AG04449 (cell line): ENCODE measurements around the gene RCAN3.

Experiments
- CTCF ChIA-PET: fragments of 350-600 bp; formaldehyde crosslinking; extraction: SDS; loops from one replicate; lab custom pipeline; 2021; ENCODE audit warnings: antibody characterized with exemption; lab: Yijun Ruan, JAX
- POLR2A ChIA-PET: fragments of 400-600, 350-600 bp; formaldehyde crosslinking; extraction: SDS; loops from one replicate; lab custom pipeline; 2020; ENCODE audit warnings: antibody characterized with exemption, inconsistent platforms; lab: Yijun Ruan, JAX
- DNase-seq: peaks from one replicate; pipeline ENCODE4 v3.0.0-alpha.2; 2010; ENCODE audit warnings: low read depth, low spot score
- H3K4me3 ChIP-seq: 2 replicates; pipeline ENCODE4 v1.5.1; 2011; ENCODE audit warnings: low read depth, mild to moderate bottlenecking, control low read depth, low read length
- CTCF ChIP-seq: IDR thresholded peaks from one replicate; pipeline ENCODE4 v1.5.1; 2011; ENCODE audit warnings: mild to moderate bottlenecking, moderate library complexity, low read length, control low read depth, inconsistent platforms; ENCODE audit not compliant: insufficient read depth; ENCODE audit errors: missing control alignments

RCAN3 gene

GRCh38 chr1:24500448-24501048 is 2.1 kb upstream of the RCAN3 start:
- TF ChIP-seq CTCF: no peak
- POLR2A ChIA-PET: no interaction called here
- no peak for DNase-seq
- H3K4me3 ChIP-seq: no peak overlapping the region
- CTCF ChIA-PET: interaction anchor here (1.3 to 1.8 kb wide), 3 partner anchors 12 to 135 kb away, joined by 3 to 7 read pairs (median 6); no protein-coding TSS in a partner anchor

GRCh38 chr1:24501371-24502064 is 1.1 kb upstream of the RCAN3 start:
- no peak for TF ChIP-seq CTCF
- POLR2A ChIA-PET: interaction anchor here (0.6 to 1.1 kb wide), 2 partner anchors 84 to 138 kb away, joined by 3 to 5 read pairs; no protein-coding TSS in a partner anchor
- H3K4me3 ChIP-seq: peak overlapping the region; percentile 71
- CTCF ChIA-PET: interaction anchor here (0.8 to 5.8 kb wide), 7 partner anchors 13 to 303 kb away, joined by 3 to 31 read pairs (median 4); no protein-coding TSS in a partner anchor
- no peak for DNase-seq

- DNase-seq: no peak
- TF ChIP-seq CTCF: no peak
- POLR2A ChIA-PET: interaction anchor here (0.6 to 1.1 kb wide), 3 partner anchors 10 to 137 kb away, joined by 3 to 5 read pairs (median 3); no protein-coding TSS in a partner anchor
- CTCF ChIA-PET: interaction anchor here (0.8 to 5.8 kb wide), 6 partner anchors 13 to 303 kb away, joined by 3 to 31 read pairs (median 5); no protein-coding TSS in a partner anchor
- H3K4me3 ChIP-seq: peak overlapping the region; percentile 71
These were observed 449 bp upstream of the RCAN3 start for GRCh38 chr1:24502065-24502708.

- ChIA-PET CTCF (interaction anchor here (1.1 to 5.8 kb wide), 4 partner anchors 12 to 304 kb away, joined by 3 to 31 read pairs (median 4); no protein-coding TSS in a partner anchor), POLR2A (interaction anchor here (0.6 to 1.1 kb wide), 3 partner anchors 11 to 231 kb away, joined by 3 read pairs; no protein-coding TSS in a partner anchor)
- H3K4me3 ChIP-seq: peak overlapping the region; percentile 71
- DNase-seq: no peak
- TF ChIP-seq CTCF: no peak
These were observed 569 bp downstream of the RCAN3 start for GRCh38 chr1:24503059-24503751.

- peak overlapping the region; percentile 71; the same call in 1 of the 2 replicates for H3K4me3 ChIP-seq
- ChIA-PET POLR2A (interaction anchor here (0.6 kb wide), 1 partner anchor 39 kb away, joined by 3 read pairs; no protein-coding TSS in a partner anchor), CTCF (interaction anchor here (1.5 to 5.8 kb wide), 2 partner anchors 11 to 23 kb away, joined by 5 to 31 read pairs; no protein-coding TSS in a partner anchor)
- TF ChIP-seq CTCF: no peak
- no peak for DNase-seq
These were observed 1.4 kb downstream of the RCAN3 start for GRCh38 chr1:24503870-24504523.
